GM12872 (cell line): Measurements from ENCODE around the gene ACVR1C.

Experiments used
- TF ChIP-seq, protein P1 (sequence below): IDR thresholded peaks from 3 replicates; pipeline ENCODE4 v1.5.1; 2011; ENCODE audit warnings: low read depth, mild to moderate bottlenecking, low read length, moderate library complexity; ENCODE audit not compliant: insufficient read depth

Gene ACVR1C

DNA sequence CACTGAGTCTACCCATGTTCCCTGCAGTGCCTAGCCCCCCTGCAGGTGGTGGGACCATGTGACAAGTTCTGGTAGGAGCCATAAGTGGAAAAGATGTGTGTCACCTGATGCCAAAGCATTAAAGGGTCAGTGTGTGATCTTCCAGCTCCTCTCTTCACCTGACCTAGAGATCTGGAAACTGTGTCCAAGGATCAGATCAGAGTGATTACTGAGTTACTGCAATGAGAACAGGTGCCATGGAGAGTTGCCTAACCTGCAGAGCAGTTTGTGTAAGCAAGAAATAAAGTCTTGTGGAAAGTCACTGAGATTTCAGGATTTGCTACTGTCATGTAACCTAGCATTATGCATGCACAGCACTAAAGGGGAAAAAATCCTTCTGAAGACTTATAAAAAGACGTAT lies 90.6 kb downstream of the ACVR1C start:
- TF ChIP-seq, protein P1, sequence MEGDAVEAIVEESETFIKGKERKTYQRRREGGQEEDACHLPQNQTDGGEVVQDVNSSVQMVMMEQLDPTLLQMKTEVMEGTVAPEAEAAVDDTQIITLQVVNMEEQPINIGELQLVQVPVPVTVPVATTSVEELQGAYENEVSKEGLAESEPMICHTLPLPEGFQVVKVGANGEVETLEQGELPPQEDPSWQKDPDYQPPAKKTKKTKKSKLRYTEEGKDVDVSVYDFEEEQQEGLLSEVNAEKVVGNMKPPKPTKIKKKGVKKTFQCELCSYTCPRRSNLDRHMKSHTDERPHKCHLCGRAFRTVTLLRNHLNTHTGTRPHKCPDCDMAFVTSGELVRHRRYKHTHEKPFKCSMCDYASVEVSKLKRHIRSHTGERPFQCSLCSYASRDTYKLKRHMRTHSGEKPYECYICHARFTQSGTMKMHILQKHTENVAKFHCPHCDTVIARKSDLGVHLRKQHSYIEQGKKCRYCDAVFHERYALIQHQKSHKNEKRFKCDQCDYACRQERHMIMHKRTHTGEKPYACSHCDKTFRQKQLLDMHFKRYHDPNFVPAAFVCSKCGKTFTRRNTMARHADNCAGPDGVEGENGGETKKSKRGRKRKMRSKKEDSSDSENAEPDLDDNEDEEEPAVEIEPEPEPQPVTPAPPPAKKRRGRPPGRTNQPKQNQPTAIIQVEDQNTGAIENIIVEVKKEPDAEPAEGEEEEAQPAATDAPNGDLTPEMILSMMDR = no peak

DNA sequence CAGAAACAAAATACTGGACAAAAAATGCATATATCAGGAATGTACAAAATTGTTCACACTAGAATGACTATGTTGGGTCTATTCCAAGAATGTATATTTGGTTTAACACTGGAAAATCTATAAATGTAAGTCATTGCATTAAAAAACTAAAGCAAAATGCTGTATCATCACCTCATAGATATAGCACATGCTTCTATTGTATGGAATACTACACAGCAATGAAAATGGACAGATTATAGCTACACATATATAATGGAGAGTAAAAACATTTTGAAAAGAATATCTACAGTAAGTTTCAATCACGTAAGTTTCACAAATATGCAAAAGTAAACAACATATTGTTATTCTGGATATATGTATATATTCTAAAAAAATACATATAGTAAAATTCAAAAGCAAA lies 91.8 kb downstream of the ACVR1C start:
- TF ChIP-seq, protein P1 = no peak

DNA sequence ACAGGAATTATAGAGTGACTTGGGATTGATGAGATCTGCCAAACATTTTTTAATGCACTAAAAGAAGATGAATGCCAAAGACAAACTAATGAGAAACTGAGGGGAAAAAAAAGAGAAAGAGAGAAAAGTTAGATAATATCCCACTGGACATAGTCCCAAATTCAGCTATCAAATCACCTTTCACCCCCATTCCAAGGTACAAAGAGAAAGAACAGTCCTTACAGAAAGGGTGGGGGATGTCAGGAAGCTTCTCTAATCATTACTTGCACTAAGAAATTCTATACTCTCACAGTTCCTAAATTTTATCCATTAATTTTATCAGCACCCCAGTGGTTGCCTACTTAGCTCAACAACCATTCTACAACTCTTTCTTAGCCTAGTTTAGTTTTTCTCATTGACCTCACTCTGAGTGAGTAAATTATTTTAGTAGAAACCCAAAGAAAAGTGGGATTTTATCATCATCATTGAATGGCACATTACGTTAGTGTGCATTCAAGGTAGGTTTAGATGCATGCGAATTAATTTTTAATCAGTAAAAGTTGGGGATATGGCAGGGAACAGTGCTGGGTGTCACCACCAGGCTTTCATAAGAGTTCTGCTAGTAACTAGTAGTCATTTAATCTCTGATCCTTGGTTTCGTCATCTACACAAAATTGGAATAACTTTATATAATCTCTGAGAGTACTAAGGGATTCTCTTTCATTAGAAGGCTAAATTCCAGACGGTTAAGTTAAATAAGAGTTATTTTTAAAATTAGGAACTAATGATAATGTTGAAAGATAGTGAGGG lies 99.5 kb downstream of the ACVR1C start:
- TF ChIP-seq, protein P1 = no peak

DNA sequence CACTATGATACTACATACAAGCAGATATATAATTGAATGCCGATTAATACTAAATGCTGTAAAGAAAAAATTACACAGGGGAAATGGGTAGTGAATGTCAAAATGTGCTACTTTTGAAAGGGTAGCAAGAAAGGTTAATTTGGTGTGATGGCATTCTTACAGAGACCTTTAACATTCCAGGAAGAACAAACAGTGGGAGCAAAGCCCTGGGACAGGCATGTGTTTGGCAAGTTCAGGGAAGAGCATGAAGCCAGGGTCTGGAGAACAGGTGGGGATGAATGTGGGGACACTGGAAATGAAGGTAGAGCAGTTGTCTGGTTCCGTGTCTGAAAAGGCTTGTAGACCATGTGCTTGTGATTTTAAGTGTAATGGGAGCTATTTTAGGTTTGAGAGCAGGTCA lies 102.6 kb downstream of the ACVR1C start:
- TF ChIP-seq, protein P1 = no peak

DNA sequence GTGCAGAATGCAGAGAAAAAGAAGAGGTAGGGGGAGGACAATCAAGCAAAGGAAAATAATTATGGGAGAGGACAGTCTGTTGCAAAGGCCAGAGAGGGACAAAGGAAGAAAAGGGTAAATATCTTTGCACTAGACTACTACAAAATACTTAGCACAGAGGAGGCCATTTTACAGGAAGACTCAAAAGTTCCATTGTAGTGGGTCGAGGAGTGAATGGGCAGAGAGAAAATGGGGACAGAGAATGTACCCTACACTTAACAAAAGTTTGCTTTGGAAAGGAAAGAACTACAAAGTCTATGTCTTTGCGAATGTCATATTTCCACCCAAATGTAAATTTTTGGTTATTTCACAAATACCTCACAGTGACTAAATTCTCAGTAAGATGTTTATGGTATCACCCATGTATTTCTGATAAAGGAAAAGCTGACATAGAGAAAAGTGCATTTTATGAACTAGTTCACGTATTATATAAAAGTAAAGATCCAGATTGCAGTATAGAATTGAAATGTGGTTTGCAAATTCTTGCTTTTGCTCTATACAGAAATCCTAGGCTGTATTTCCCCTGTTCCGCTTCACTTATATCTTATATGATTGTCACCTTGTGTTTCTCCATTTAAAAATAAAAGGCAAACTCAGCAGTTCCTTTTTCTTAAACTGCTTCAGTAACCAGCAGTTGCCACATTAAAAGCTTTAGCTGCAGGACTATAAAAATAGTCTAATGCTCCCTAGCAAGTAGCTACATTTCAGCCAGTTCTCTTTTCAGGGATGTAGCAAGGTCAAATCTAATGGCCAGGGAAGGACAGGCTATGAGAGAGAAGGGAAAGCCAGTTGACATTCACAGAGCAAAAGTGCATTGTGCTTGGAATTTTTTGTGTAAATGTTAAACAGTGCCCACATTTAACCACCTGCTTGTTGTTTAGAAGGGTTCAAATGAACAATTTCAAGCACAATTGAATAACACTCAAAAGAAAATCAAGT lies 105.1 kb downstream of the ACVR1C start:
- TF ChIP-seq, protein P1 = no peak

DNA sequence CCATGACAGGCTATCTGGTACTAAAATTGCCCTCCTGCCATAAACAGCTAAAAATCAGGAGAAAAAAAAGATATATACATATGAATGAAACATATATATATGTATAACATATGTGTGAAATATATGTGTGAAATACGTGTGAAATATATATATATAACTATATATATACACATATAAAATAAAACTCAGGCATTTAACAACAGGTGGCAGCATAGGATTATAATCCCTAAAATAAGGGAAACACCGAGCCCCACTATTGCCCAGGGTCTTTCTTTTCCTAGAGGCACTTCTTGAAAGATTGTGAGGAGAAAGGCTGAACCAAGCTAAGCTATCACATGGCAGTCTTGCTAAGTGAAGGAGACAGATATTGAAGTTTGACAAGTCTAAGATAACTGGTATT lies 118.9 kb downstream of the ACVR1C start:
- TF ChIP-seq, protein P1 = no peak

DNA sequence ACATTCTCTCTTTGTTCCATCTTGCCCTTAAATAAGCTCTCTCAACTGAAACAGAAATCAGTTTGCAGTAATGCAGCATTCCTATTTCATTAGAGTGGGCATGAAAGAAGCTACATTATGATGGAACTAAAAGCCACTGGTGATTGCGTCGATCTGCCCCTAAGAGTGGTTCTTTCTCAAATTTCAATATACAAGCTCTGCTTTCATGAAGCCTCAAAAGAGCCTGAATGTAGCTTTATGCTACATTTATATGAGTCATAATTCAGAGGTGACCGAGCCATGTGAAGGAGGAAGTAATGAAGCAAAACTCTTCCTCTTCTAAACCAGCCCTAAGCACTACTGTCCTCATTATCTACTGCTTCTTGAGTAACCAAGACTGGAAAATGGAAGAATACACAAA lies 120.0 kb downstream of the ACVR1C start:
- TF ChIP-seq, protein P1 = no peak
